Parathyroid adenoma (tissue), 2 donors: ENCODE measurements around the gene PPT1.
A peak's percentile ranks its signal among the peaks of the same experiment; 100 is the strongest.

Experiments
- H2AFZ ChIP-seq: fragments of 300-600 bp; sonication (generic); one replicate; pipeline ENCODE4 v1.7.0; 2017; ENCODE audit warnings: antibody characterized with exemption, mild to moderate bottlenecking
- H3K27ac ChIP-seq: fragments of 300-600 bp; sonication (generic); one replicate; pipeline ENCODE4 v1.7.0; 2017
- H3K27me3 ChIP-seq: fragments of 300-600 bp; sonication (generic); one replicate; pipeline ENCODE4 v1.7.0; 2017; ENCODE audit warnings: low read length; ENCODE audit not compliant: control insufficient read depth, insufficient read depth
- H3K36me3 ChIP-seq: fragments of 300-600 bp; sonication (generic); one replicate; pipeline ENCODE4 v1.7.0; 2017; ENCODE audit warnings: low read length; ENCODE audit not compliant: control insufficient read depth, insufficient read depth
- H3K4me1 ChIP-seq: fragments of 300-600 bp; sonication (generic); one replicate; pipeline ENCODE4 v1.7.0; 2017; ENCODE audit warnings: control low read depth
- H3K4me2 ChIP-seq: fragments of 300-600 bp; sonication (generic); one replicate; pipeline ENCODE4 v1.7.0; 2017; ENCODE audit warnings: low read length
- H3K4me3 ChIP-seq: fragments of 300-600 bp; sonication (generic); one replicate; pipeline ENCODE4 v1.7.0; 2017; ENCODE audit warnings: low read depth, low read length
- H3K79me2 ChIP-seq: fragments of 300-600 bp; sonication (generic); one replicate; pipeline ENCODE4 v1.7.0; 2017; ENCODE audit warnings: control low read depth
- H3K9ac ChIP-seq: fragments of 300-600 bp; sonication (generic); one replicate; pipeline ENCODE4 v1.7.0; 2017; ENCODE audit warnings: mild to moderate bottlenecking
- H3K9me3 ChIP-seq: fragments of 300-600 bp; sonication (generic); one replicate; pipeline ENCODE4 v1.7.0; 2017; ENCODE audit warnings: low read length; ENCODE audit not compliant: control insufficient read depth
- CTCF ChIP-seq: fragments of 300-600 bp; sonication (generic); IDR thresholded peaks from one replicate; pipeline ENCODE4 v1.7.0; 2017; ENCODE audit warnings: antibody characterized with exemption, mild to moderate bottlenecking
- donor health status: primary hyperparathyroidism.

PPT1 gene

DNA sequence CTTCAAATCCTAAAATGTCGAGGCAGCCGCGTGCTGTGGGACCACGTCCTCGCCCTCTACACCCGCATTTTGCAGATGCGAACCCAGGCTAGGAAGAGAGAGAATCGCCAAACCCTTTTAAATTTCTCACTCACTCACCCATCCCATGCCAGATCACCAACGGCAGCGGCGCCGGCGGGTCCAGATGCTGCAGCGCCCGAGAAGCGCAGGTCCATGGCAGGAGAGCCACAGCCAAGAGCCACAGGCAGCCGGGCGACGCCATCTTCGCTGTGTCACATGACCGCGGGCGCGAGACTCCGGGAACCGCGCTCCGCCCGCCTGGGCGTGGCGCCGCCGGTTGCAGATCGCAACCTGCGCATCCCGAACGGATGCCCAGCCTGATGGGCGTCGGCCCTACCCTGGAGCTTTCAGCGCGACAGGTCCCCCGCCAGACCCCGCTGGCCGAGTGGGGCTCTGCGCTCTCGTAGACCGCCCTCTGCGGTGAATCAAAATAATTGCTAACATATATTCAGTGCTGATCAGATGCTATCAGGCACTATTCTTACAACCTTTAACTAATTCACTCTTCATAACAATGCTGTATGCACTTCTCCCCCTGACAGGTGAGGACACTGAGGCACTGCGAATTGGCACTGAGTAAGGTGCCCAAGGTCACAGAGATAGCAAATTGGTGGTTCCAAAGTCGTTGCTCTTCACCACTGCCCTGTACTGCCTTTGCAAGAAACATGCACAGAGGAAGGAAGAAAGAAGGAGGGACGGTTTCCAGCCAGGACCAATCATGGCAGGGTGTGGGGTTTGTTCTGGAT is at the start of gene PPT1:
Gene PPT1 (minus strand): TSS at position 276 of the 806 bp plus-strand sequence. CDS start 14 bp downstream, at position 262.
- no peak for TF ChIP-seq CTCF
- Histone ChIP-seq H3K4me1 (no peaks in the 10 kb centered on the region), H3K79me2 (no peaks in the 10 kb centered on the region), H3K9me3 (no peaks in the 10 kb centered on the region), H3K36me3 (no peaks in the 10 kb centered on the region), H3K27ac (peak within 1 kb of the TSS; percentile 41), H2AFZ (peak within 1 kb of the TSS; percentile 88), H3K4me3 (peak within 1 kb of the TSS; percentile 91), H3K27me3 (no peaks in the 10 kb centered on the region), H3K9ac (no peak within 1 kb of the TSS), H3K4me2 (peak within 1 kb of the TSS; percentile 98)

DNA sequence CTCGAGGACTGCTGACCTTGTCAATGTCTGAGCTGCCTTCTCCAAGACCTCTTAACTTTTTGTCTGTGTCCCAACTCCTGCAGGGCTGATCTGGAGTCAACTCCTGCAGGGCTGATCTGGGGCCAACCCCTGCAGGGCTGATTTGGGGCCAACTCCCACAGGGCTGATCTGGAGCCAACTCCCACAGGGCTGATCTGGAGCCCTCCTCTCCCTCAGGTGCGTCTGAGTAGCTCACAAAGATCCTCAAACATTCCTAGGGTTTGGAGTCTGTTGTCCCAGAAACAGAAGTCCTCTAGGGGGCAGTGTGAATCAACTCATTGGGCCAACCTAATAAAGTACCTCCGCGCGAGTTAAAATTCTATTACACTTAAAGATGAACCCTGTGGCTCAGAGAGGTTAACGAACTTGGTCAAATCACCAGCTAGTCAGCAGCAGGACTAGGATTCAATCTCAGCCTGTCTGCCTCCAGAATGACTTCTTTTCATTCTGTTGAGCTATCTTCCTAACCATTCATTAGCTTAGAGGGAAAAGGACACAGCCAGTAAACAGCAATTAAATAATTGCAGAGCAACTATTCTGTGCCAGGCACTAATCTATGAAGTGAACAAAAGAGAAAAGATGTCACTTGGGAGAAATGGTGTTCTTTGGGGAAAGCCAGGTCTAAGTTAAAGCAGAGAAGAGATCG is 47.0 kb upstream of the PPT1 start:
- no peaks in the 10 kb centered on the region for H3K27me3 ChIP-seq

DNA sequence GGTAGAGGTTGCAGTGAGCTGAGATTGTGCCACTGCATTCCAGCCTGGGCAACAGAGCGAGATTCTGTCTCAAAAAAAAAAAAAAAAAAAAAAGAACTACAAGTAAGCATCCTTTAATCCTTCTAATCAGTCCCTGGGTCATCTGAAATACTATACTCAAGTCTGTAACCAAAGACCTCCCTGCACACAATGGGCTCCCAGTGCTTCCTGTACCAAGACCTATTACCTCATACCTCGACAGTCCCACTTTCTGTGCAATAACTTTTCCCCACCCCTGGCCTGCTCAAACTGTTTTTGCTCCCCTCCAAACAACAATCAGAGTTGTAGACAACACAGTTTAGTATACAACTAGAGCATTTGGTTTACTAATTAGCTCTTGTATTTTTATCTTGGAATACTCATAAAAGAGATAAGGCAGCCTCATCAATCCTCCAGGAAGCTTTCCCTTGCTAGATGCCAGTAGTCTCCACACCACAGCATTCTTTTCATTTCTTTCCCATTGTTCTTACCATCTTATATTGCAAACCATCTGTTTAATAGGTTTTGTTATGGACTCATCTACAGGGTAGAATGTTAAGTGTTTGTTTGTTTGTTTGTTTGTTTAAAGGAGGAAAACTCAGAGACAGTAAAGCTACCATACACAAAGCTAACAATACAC is 45.0 kb upstream of the PPT1 start:
- Histone ChIP-seq H3K79me2 (no peaks in the 10 kb centered on the region), H3K9me3 (no peaks in the 10 kb centered on the region), H3K4me2 (no peak overlapping the region), H3K36me3 (no peaks in the 10 kb centered on the region), H2AFZ (no peak overlapping the region), H3K27ac (no peak overlapping the region), H3K9ac (no peak overlapping the region), H3K27me3 (no peaks in the 10 kb centered on the region), H3K4me3 (no peak overlapping the region), H3K4me1 (no peaks in the 10 kb centered on the region)
- no peak for TF ChIP-seq CTCF

More for the DNA sequence above, 47.0 kb upstream of the PPT1 start:
- Histone ChIP-seq H3K9me3 (no peaks in the 10 kb centered on the region), H3K9ac (no peak overlapping the region), H3K4me3 (no peak overlapping the region), H3K27ac (no peak overlapping the region), H3K4me1 (no peaks in the 10 kb centered on the region), H2AFZ (no peak overlapping the region), H3K4me2 (no peak overlapping the region), H3K79me2 (no peaks in the 10 kb centered on the region), H3K36me3 (no peaks in the 10 kb centered on the region)
- TF ChIP-seq CTCF: peak; percentile 53

DNA sequence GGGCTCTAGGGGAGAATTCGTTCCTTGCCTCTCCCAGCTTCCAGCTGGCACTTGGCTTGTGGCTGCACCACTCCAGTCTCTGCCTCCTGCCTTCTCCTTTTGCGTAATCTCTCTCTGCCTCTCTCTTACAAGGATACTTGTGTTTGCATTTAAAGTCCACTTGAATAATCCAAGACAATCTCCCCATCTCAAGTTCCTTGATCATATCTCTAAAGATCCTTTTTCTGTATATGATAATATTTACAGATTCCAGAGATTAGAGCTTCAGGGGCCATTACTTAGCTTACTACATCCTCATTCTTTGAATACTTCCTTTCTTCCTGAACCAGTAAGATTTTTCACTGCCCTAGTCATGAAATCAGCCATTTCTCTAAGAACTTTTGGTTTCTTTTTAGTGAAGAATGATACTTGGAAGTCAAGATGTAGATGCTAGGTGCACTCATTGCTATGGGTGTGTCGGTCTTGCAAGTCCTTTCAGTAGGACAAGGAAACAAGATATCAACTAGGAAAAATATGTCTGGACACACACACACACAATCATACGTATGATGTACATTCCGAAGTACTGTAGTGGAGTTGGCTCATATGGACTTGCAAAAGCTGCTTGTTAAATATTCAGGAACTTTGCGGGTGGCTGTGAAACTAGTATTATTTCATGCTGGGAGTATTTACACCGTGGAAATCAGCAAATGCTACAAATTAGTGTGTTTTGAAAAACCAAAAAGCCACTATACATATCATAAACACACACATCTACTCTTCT is 43.3 kb upstream of the PPT1 start:
- no peak overlapping the region for H3K4me3 ChIP-seq
- no peak overlapping the region for H3K4me2 ChIP-seq
- H3K79me2 ChIP-seq: no peaks in the 10 kb centered on the region
- H3K9ac ChIP-seq: no peak overlapping the region
- TF ChIP-seq CTCF: no peak
- H3K4me1 ChIP-seq: no peaks in the 10 kb centered on the region
- no peak overlapping the region for H3K27ac ChIP-seq
- H2AFZ ChIP-seq: no peak overlapping the region
- H3K27me3 ChIP-seq: no peaks in the 10 kb centered on the region
- no peaks in the 10 kb centered on the region for H3K36me3 ChIP-seq
- no peaks in the 10 kb centered on the region for H3K9me3 ChIP-seq
